COLO668 (cell line): Measurements from ENCODE around the gene IFNA17.
"Not testable (repeated sequence)": the region's sequence is repeated elsewhere in the genome, so short reads cannot be mapped to it uniquely, and the experiment has no call there.

Experiments
- DNase-seq: peaks from one replicate; lab custom pipeline; 2025; ENCODE audit not compliant: unreplicated experiment; lab: John Stamatoyannopoulos, UW

Gene IFNA17

GRCh38 chr9:21210782-21211181, 17.2 kb downstream of the IFNA17 start:
- not testable (repeated sequence) for DNase-seq

DNA sequence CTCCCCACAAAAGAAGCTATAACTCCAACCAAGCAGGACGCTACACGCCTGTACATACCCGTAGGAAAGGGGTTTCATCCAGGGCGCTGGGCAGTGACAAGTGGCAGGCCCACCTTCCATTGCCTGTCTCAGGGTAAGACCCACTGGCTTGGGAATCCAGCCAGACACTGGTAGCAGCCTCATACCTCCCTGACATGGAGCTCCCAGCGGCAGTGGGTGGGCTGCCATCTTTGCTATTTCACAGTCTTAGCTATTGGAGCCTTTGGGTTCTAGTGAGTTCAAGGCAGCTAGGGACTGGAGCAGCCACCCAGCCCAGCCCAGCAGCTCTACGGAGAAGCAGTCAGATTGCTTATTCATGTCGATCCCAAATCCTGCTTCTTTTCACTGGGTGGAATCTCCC, 17.7 kb downstream of the IFNA17 start:
- DNase-seq: no peak

DNA sequence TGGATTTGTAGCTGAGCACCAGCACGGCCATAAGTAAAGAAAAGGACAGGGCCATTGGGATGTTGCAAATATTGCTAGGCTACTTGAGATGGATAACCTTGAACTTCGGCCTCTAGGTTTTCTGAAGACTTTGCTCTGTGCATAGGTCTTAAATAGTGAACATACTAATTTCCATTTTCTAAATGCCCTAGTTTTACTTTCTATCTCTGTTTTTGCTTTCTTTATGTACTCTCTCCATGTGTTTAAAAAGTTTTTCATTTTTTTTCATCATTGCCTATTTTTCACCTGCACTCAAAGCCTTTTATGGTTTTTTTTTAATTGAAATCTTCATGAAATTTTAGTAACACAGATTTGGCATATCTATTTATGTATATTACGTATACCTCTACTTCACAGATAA, 21.0 kb downstream of the IFNA17 start, which contains the start of gene IFNA10:
Gene IFNA10 (minus strand): TSS at position 101 of the 400 bp plus-strand sequence. CDS start 46 bp downstream, at position 55.
- not testable (repeated sequence) for DNase-seq

GRCh38 chr9:21205204-21205603, 22.8 kb downstream of the IFNA17 start:
- DNase-seq: no peak

- DNase-seq: not testable (repeated sequence)
Measured at GRCh38 chr9:21202105-21202504, 25.9 kb downstream of the IFNA17 start, which contains the start of gene IFNA7. Gene IFNA7 (minus strand): TSS chr9:21202205. CDS start chr9:21202165, 40 bp downstream.

GRCh38 chr9:21194867-21195776, 32.9 kb downstream of the IFNA17 start:
- DNase-seq: not testable (repeated sequence)

- not testable (repeated sequence) for DNase-seq
Measured at GRCh38 chr9:21187487-21187886, 40.5 kb downstream of the IFNA17 start, which contains the start of gene IFNA4. Gene IFNA4 (minus strand): TSS chr9:21187587. CDS start chr9:21187531, 56 bp downstream.

DNA sequence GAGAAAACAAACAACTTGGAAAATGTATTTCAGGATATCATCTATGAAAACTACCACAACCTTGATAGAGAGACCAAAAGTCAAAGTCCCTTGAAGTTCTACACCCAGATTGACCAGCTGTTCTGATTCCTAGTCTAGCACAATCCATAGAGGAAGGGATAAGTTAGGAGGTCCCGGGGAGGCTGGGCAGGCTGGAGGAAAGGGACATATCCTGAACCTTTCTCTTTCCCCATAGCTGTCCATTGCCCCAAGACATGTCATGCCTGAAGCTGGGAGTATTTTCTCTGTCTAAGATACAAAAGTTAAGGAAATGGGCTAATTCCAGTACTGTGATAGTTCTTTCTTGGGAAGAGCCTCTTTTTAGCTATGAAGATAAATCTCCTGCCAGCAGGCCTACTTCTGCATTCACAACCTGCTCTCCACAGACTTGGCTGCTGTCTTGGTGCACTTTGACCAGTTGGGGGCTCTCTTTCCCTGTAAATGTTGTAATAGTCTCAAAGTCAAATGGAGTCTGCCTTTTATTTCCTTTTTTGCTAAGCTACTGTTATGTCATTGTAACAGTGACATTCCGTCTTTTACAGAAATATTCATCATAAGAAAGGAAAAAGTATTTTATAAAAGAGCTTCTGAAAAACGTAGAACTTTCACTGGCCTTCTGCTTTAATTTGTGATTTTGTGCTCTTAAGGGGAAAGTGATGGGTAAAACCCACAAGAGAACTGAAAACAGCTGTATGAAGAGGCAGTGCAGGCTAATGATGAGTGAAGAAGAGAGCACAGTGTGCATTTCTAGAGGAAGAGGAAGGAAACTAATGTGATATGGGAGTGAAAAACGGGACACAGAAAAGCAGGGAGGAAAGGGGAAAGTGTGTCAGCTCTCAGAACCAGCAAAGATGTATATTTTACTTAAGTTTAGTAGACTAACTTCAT, 44.9 kb downstream of the IFNA17 start:
- not testable (repeated sequence) for DNase-seq
